Effector memory CD4-positive, alpha-beta T cell (primary cell): ENCODE results near the gene PLEKHN1.
A peak's percentile ranks its signal among the peaks of the same experiment; 100 is the strongest.
"Not testable (repeated sequence)": the region's sequence is repeated elsewhere in the genome, so short reads cannot be mapped to it uniquely, and the experiment has no call there.

ENCODE experiments used
- DNase-seq, 3 donors: peaks; one replicate each; pipeline ENCODE4 v3.0.0-alpha.2; 2020
- H3K27ac ChIP-seq: 2 replicates; pipeline ENCODE4 v1.7.0; 2013; ENCODE audit warnings: mild to moderate bottlenecking, low read length, moderate library complexity; ENCODE audit not compliant: insufficient read depth, poor library complexity, severe bottlenecking
- H3K27me3 ChIP-seq: replicated peaks from 2 replicates; pipeline ENCODE4 v1.7.0; 2013; ENCODE audit warnings: mild to moderate bottlenecking, low read length; ENCODE audit not compliant: insufficient read depth, control insufficient read depth, poor library complexity, severe bottlenecking
- H3K36me3 ChIP-seq: 2 replicates; pipeline ENCODE4 v1.7.0; 2013; ENCODE audit warnings: mild to moderate bottlenecking, low read length, moderate library complexity; ENCODE audit not compliant: control insufficient read depth, insufficient read depth
- H3K4me1 ChIP-seq: 2 replicates; pipeline ENCODE4 v1.7.0; 2013; ENCODE audit warnings: low read length, mild to moderate bottlenecking; ENCODE audit not compliant: control insufficient read depth, insufficient read depth, poor library complexity, severe bottlenecking
- H3K4me3 ChIP-seq: 2 replicates; pipeline ENCODE4 v1.7.0; 2013; ENCODE audit warnings: low read length, low read depth, mild to moderate bottlenecking; ENCODE audit not compliant: insufficient read depth, poor library complexity, severe bottlenecking
- H3K9me3 ChIP-seq: 2 replicates; pipeline ENCODE4 v1.7.0; 2013; ENCODE audit warnings: mild to moderate bottlenecking, low read length, moderate library complexity; ENCODE audit not compliant: control insufficient read depth

The PLEKHN1 gene

DNA sequence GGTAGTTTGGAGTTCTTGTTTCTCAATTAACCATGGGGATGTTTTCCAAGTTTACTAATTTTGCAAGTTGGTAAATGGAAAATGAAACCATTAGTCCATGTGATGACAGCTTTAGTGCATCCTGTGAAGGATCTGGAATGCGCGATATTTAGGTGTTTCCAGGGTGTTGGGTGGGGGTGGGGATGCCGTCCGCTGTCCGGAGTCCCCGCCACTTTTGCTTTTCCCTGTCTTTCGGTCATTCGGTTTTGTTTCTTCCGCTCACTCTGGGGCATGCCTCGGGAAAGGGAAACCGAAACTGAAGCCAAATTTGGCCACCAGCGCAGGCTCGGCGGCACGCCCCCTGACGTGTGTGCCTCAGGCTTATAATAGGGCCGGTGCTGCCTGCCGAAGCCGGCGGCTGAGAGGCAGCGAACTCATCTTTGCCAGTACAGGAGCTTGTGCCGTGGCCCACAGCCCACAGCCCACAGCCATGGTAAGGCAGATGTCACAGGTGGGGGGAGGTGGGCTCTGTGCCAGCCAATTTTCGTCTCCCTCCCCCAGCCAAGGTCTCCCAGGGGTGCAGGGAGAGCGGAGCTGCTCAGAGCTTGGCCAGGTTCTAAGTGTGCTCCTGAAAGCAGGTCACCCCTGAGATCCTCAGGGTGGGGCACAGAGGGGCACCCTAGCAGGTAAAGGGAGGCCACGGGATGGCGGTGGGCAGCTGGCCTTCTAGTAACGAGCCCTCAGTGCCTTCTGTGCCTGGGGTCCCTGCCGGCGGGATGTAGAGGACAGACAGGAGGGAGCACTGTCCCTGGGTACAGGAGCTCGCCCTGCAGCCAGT lies 47.0 kb downstream of the PLEKHN1 start, which contains the start of gene ISG15:
Gene ISG15, plus strand, starts transcription at position 393 of the 817 bp plus-strand sequence. Its CDS starts 77 bp downstream, at position 470.
- H3K27ac ChIP-seq = peak within 1 kb of the TSS; percentile 80
- H3K9me3 ChIP-seq = no peaks in the 10 kb centered on the region
- H3K4me3 ChIP-seq = peak within 1 kb of the TSS; percentile 86
- H3K27me3 ChIP-seq = no peaks in the 10 kb centered on the region
- H3K36me3 ChIP-seq = no peaks in the 10 kb centered on the region
- peak; percentile 79 to 85 (median 81) for DNase-seq
- peaks cover 17% of the 10 kb centered on the region for H3K4me1 ChIP-seq

DNA sequence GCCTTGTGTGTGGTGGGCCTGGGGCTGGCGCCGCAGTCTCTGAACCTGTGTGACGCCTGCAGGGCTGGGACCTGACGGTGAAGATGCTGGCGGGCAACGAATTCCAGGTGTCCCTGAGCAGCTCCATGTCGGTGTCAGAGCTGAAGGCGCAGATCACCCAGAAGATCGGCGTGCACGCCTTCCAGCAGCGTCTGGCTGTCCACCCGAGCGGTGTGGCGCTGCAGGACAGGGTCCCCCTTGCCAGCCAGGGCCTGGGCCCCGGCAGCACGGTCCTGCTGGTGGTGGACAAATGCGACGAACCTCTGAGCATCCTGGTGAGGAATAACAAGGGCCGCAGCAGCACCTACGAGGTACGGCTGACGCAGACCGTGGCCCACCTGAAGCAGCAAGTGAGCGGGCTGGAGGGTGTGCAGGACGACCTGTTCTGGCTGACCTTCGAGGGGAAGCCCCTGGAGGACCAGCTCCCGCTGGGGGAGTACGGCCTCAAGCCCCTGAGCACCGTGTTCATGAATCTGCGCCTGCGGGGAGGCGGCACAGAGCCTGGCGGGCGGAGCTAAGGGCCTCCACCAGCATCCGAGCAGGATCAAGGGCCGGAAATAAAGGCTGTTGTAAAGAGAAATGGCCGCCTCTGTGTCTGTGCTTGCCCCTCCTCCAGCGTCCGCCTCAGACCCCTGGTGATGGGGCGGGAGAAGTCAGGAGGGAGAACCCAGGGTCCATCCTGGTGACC lies 47.8 kb downstream of the PLEKHN1 start:
- H3K4me1 ChIP-seq = peaks cover 19% of the 10 kb centered on the region
- H3K9me3 ChIP-seq = no peaks in the 10 kb centered on the region
- DNase-seq = no peak
- peak overlapping the region; percentile 80 for H3K27ac ChIP-seq
- H3K4me3 ChIP-seq = peak overlapping the region; percentile 86
- no peaks in the 10 kb centered on the region for H3K36me3 ChIP-seq
- no peaks in the 10 kb centered on the region for H3K27me3 ChIP-seq

- Histone ChIP-seq H3K9me3 (no peaks in the 10 kb centered on the region), H3K36me3 (no peaks in the 10 kb centered on the region), H3K4me1 (peaks cover 21% of the 10 kb centered on the region), H3K4me3 (peak overlapping the region; percentile 86), H3K27me3 (no peaks in the 10 kb centered on the region), H3K27ac (peak overlapping the region; percentile 80)
- DNase-seq = no peak
Observed at GRCh38 chr1:1014799-1015681, 48.8 kb downstream of the PLEKHN1 start.

DNA sequence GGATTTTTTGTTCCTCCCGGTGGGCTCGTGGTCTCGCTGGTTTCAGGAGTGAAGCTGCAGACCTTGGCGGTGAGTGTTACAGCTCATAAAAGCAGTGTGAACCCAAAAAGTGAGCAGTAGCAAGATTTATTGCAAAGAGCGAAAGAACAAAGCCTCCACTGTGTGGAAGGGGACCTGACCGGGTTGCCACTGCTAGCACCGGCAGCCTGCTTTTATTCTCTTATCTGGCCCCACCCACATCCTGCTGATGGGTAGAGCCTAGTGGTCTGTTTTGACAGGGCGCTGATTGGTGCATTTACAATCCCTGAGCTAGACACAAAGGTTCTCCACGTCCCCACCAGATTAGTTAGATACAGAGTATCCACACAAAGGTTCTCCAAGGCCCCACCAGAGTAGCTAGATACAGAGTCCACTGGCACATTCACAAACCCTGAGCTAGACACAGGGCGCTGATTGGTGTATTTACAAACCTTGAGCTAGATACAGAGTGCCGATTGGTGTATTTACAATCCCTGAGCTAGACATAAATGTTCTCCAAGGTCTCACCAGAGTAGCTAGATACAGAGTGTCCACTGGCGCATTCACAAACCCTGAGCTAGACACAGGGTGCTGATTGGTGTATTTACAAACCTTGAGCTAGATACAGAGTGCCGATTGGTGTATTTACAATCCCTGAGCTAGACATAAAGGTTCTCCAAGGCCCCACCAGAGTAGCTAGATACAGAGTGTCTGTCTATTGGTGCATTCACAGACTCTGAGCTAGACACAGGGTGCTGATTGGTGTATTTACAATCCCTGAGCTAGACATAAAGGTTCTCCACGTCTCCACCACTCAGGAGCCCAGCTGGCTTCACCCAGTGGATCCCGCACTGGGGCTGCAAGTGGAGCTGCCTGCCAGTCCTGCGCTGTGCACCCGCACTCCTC lies 51.4 kb downstream of the PLEKHN1 start:
- H3K4me1 ChIP-seq = peaks cover 33% of the 10 kb centered on the region
- DNase-seq, H3K27me3 ChIP-seq, H3K27ac ChIP-seq, H3K9me3 ChIP-seq, H3K36me3 ChIP-seq, H3K4me3 ChIP-seq: not testable (repeated sequence)

- not testable (repeated sequence) for H3K27me3 ChIP-seq, H3K4me3 ChIP-seq, H3K9me3 ChIP-seq, H3K36me3 ChIP-seq, H3K27ac ChIP-seq, DNase-seq
- H3K4me1 ChIP-seq = peaks cover 36% of the 10 kb centered on the region
Observed at GRCh38 chr1:1018321-1018685, 52.0 kb downstream of the PLEKHN1 start.

GRCh38 chr1:1019122-1019999 lies 53.1 kb downstream of the PLEKHN1 start:
- Histone ChIP-seq H3K4me1 (peaks cover 26% of the 10 kb centered on the region), H3K27me3 (no peaks in the 10 kb centered on the region), H3K9me3 (no peaks in the 10 kb centered on the region), H3K4me3 (peak overlapping the region; percentile 29), H3K36me3 (no peaks in the 10 kb centered on the region), H3K27ac (no peak overlapping the region)
- DNase-seq = peak; percentile 60 to 64 (median 63)

- H3K9me3 ChIP-seq = no peaks in the 10 kb centered on the region
- peak within 1 kb of the TSS; percentile 29 for H3K4me3 ChIP-seq
- no peak for DNase-seq
- no peaks in the 10 kb centered on the region for H3K27me3 ChIP-seq
- no peak within 1 kb of the TSS for H3K27ac ChIP-seq
- H3K4me1 ChIP-seq = peaks cover 21% of the 10 kb centered on the region
- H3K36me3 ChIP-seq = no peaks in the 10 kb centered on the region
Observed at GRCh38 chr1:1020000-1020404, 53.7 kb downstream of the PLEKHN1 start, which contains the start of gene AGRN. TSS of gene AGRN (plus strand) at chr1:1020120. CDS start at chr1:1020173, 53 bp downstream.

DNA sequence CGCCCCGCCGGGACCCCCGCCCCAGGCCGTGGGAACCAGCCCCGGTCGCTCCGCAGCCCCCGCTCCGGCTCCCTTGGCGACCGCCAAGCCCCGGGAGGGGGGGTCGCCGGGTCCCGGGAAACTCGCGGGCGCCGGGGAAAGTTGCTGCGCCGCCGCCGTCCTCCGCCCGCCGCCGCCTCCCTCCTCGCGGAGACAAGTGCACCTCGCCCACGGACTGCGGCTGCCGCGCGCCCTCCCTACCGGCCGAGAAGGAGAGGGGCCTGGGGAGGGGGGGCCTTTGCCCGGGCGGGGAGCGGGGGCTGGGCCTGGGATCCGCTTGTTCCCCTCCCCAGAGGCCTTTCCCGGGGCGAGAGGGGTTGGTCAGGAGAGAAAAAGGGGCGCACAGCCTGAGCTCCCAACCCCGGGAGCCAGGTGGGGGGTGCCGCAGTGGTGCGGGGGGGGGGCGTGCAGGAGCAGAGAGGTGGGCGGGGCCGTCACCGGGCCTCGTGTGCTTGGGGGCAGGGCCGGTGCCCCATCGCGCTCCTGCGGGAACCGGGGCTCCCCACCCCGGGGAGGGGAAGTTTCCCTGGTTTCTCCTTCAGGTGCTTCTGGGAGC lies 54.2 kb downstream of the PLEKHN1 start:
- peak overlapping the region; percentile 25 for H3K4me3 ChIP-seq
- DNase-seq = no peak
- H3K27ac ChIP-seq = no peak overlapping the region
- H3K36me3 ChIP-seq = no peaks in the 10 kb centered on the region
- H3K9me3 ChIP-seq = no peaks in the 10 kb centered on the region
- H3K27me3 ChIP-seq = no peaks in the 10 kb centered on the region
- peaks cover 19% of the 10 kb centered on the region for H3K4me1 ChIP-seq
